GM06990 (cell line): ENCODE results near the gene C12orf56.

ENCODE experiments used
- DNase-seq: peaks from one replicate; pipeline ENCODE4 v3.0.0-alpha.2; 2011; ENCODE audit not compliant: insufficient read length; ENCODE audit errors: extremely low read depth
- H3K27me3 ChIP-seq: replicated peaks from 2 replicates; pipeline ENCODE4 v1.6.0; 2011; ENCODE audit warnings: low read length; ENCODE audit not compliant: control insufficient read depth, insufficient read depth
- H3K36me3 ChIP-seq: 2 replicates; pipeline ENCODE4 v1.5.1; 2011; ENCODE audit warnings: low read length; ENCODE audit not compliant: control insufficient read depth, insufficient read depth
- H3K4me3 ChIP-seq: replicated peaks from 2 replicates; pipeline ENCODE4 v1.5.1; 2011; ENCODE audit warnings: low read depth, mild to moderate bottlenecking, control low read depth, low read length
- CTCF ChIP-seq: IDR thresholded peaks from 2 replicates; pipeline ENCODE4 v1.5.1; 2011; ENCODE audit warnings: low read length, control low read depth, mild to moderate bottlenecking, inconsistent platforms; ENCODE audit not compliant: insufficient read depth, poor library complexity, severe bottlenecking

The C12orf56 gene

GRCh38 chr12:64252681-64253080 is 137.9 kb downstream of the C12orf56 start:
- TF ChIP-seq CTCF, result no peak
- no peak for DNase-seq
- Histone ChIP-seq H3K4me3 (no peak overlapping the region), H3K36me3 (no peaks in the 10 kb centered on the region), H3K27me3 (no peaks in the 10 kb centered on the region)

- DNase-seq, result no peak
- Histone ChIP-seq H3K36me3 (no peaks in the 10 kb centered on the region), H3K27me3 (no peaks in the 10 kb centered on the region), H3K4me3 (no peak overlapping the region)
- TF ChIP-seq CTCF, result no peak
These were observed 146.7 kb downstream of the C12orf56 start for GRCh38 chr12:64243809-64244208.

GRCh38 chr12:64240781-64241180 is 149.8 kb downstream of the C12orf56 start:
- no peak overlapping the region for H3K4me3 ChIP-seq
- no peak for TF ChIP-seq CTCF
- no peaks in the 10 kb centered on the region for H3K36me3 ChIP-seq
- no peak for DNase-seq
- no peaks in the 10 kb centered on the region for H3K27me3 ChIP-seq

GRCh38 chr12:64237382-64237781 is 153.2 kb downstream of the C12orf56 start:
- DNase-seq, result no peak
- no peaks in the 10 kb centered on the region for H3K36me3 ChIP-seq
- no peak for TF ChIP-seq CTCF
- no peak overlapping the region for H3K4me3 ChIP-seq
- H3K27me3 ChIP-seq, result no peaks in the 10 kb centered on the region

- Histone ChIP-seq H3K4me3 (no peak overlapping the region), H3K36me3 (no peaks in the 10 kb centered on the region), H3K27me3 (no peaks in the 10 kb centered on the region)
- no peak for TF ChIP-seq CTCF
- DNase-seq, result no peak
These were observed 154.0 kb downstream of the C12orf56 start for GRCh38 chr12:64236549-64236948.

- Histone ChIP-seq H3K27me3 (no peaks in the 10 kb centered on the region), H3K4me3 (no peak overlapping the region), H3K36me3 (no peaks in the 10 kb centered on the region)
- no peak for DNase-seq
- no peak for TF ChIP-seq CTCF
These were observed 158.4 kb downstream of the C12orf56 start for GRCh38 chr12:64232196-64232595.
